Prostate gland (tissue), 2 donors: Measurements from ENCODE around the gene SH3RF2.

Experiments used
- POLR2AphosphoS5 ChIP-seq: sonication (generic); formaldehyde crosslinking; IDR thresholded peaks from one replicate; pipeline ENCODE4 v1.6.1; 2017; ENCODE audit warnings: antibody characterized with exemption
- TF ChIP-seq, protein P1 (sequence below), 4 experiments: fragments of 200-600 bp in 2 of 4; fragments of 450-650 bp in 2 of 4; sonication (generic) in 2 of 4; IDR thresholded peaks; 1 replicate in 3 of 4; 2 replicates in 1 of 4; pipeline ENCODE4 v1.5.1; 2016 to 2019; ENCODE audit warnings: antibody characterized with exemption in 4 of 4, mild to moderate bottlenecking in 2 of 4, moderate library complexity in 2 of 4

- TF ChIP-seq, protein P1, sequence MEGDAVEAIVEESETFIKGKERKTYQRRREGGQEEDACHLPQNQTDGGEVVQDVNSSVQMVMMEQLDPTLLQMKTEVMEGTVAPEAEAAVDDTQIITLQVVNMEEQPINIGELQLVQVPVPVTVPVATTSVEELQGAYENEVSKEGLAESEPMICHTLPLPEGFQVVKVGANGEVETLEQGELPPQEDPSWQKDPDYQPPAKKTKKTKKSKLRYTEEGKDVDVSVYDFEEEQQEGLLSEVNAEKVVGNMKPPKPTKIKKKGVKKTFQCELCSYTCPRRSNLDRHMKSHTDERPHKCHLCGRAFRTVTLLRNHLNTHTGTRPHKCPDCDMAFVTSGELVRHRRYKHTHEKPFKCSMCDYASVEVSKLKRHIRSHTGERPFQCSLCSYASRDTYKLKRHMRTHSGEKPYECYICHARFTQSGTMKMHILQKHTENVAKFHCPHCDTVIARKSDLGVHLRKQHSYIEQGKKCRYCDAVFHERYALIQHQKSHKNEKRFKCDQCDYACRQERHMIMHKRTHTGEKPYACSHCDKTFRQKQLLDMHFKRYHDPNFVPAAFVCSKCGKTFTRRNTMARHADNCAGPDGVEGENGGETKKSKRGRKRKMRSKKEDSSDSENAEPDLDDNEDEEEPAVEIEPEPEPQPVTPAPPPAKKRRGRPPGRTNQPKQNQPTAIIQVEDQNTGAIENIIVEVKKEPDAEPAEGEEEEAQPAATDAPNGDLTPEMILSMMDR (IDR thresholded peaks at IDR 0.05), result no peak
- TF ChIP-seq POLR2AphosphoS5, result no peak
Observed at GRCh38 chr5:145920542-145921210, 15.7 kb upstream of the SH3RF2 start.
